ENCODE results near the gene UGT1A8. TPM values are rescaled to one million over a fixed set of nuclear protein-coding genes. Genes with fewer than 3 reads are reported as not detected.

UGT1A8 gene
- total and polyA plus RNA-seq, 9 of the 15 experiments (the other 6 are each of a cell fraction or from before 2014, with no cell fraction given), result 0.04 TPM; not detected in 8

DNA sequence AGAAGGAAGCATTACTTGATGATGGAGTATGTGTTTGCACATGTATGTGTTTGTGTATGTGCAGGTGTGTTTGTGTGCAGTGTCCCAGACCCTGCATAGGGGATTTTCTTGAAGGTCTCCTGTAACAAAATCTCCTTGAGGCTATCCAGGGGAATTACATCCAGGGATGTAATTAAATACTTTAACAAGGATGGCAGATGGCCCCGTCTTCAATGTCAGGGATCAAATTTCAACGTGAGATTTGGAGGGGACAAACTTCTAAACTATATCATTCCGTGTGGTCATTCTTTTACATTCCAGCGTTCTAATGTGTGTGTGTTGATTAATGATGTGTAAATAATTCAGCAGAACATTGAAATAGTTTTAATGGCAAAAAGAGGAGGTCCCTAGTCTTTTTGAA lies 57.6 kb downstream of the UGT1A8 start:
- POLR2A ChIA-PET, result no interaction called here
- Histone ChIP-seq H3K4me2 (ENCODE audit: insufficient read depth, low read length) (no peak overlapping the region), H3K27me3 (ENCODE audit: control insufficient read depth in 2 of 2, insufficient read depth in 2 of 2, low read length in 2 of 2) (no peaks in the 10 kb centered on the region), H3K27ac (ENCODE audit: extremely low read depth, low read depth, low read length) (no peak overlapping the region), H3K36me3 (ENCODE audit: control insufficient read depth, insufficient read depth, low read length) (no peaks in the 10 kb centered on the region), H3K9me1 (ENCODE audit: control insufficient read depth, insufficient read depth, low read length) (no peaks in the 10 kb centered on the region), H3K4me3 (no peak overlapping the region), H4K20me1 (replicated peaks; ENCODE audit: control insufficient read depth, insufficient read depth, low read length) (no peaks in the 10 kb centered on the region), H3K4me1 (replicated peaks in 1 of 2; ENCODE audit: control insufficient read depth in 2 of 2, insufficient read depth in 2 of 2, low read length in 2 of 2) (no peaks in the 10 kb centered on the region), H3K79me2 (ENCODE audit: control insufficient read depth, insufficient read depth, low read length) (no peaks in the 10 kb centered on the region), H3K9me3 (replicated peaks; ENCODE audit: control insufficient read depth, insufficient read depth, low read depth, low read length) (no peaks in the 10 kb centered on the region), H3K9ac (ENCODE audit: insufficient read depth in 1 of 2, low read depth in 2 of 2, low read length in 2 of 2) (no peak overlapping the region), H2AFZ (ENCODE audit: low read depth, low read length) (no peak overlapping the region)
- ATAC-seq (no peak), DNase-seq (ENCODE audit: extremely low read depth in 1 of 4, low spot score in 3 of 4) (no peak), FAIRE-seq (no peak)
- intact Hi-C loops (cut with micrococcal nuclease), result no loop called here
- whole genome bisulfite sequencing (ENCODE audit: insufficient coverage, low coverage, missing lambda C conversion rate), result 0% methylated on average over 4 of the region's 4 CpGs
- in situ Hi-C loops (cut with MboI), result no loop called here
- TF ChIP-seq HIVEP1 (CRISPR knock-in tag; IDR thresholded peaks at IDR 0.05), result no peak
- TF ChIP-seq ZNF696 (CRISPR knock-in tag; conservative IDR thresholded peaks at IDR 0.05), result no peak
- no peak for TF ChIP-seq NONO (IDR thresholded peaks at IDR 0.05; ENCODE audit: low read depth in 2 of 2, low read length in 1 of 2)
- TF ChIP-seq C11orf30 (IDR thresholded peaks at IDR 0.05; ENCODE audit: low read depth), result no peak
- CTCF ChIA-PET (ENCODE audit: low intra/inter-chr PET ratio), result no interaction called here
- no TSS peak for BruUV-seq (replicated peaks)

DNA sequence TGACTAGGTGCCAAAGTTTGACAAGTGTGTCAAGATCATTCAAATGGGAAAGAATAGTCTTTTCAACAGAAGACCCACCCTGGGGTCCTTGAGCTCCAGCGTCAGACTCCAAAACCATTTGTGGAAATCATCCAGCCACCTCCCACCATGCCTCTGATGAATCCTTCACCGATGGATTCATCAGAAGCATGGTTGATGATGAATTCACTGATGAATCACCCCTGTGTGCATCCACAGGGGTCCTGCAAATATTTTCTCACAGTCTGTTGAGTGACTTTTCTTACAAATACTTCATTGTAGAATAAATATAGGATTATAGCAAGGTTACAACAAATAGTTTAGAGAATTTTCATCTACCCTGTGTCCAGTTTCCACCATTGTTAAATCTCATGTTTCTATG lies 58.6 kb downstream of the UGT1A8 start:
- DNase-seq (ENCODE audit: extremely low read depth in 1 of 4, low spot score in 3 of 4) (no peak), FAIRE-seq (no peak), ATAC-seq (no peak)
- Histone ChIP-seq H3K4me3 (no peak overlapping the region), H3K36me3 (ENCODE audit: control insufficient read depth, insufficient read depth, low read length) (no peaks in the 10 kb centered on the region), H3K27ac (ENCODE audit: extremely low read depth, low read depth, low read length) (no peak overlapping the region), H3K9me1 (ENCODE audit: control insufficient read depth, insufficient read depth, low read length) (no peaks in the 10 kb centered on the region), H3K4me2 (ENCODE audit: insufficient read depth, low read length) (no peak overlapping the region), H3K79me2 (ENCODE audit: control insufficient read depth, insufficient read depth, low read length) (no peaks in the 10 kb centered on the region), H4K20me1 (replicated peaks; ENCODE audit: control insufficient read depth, insufficient read depth, low read length) (no peaks in the 10 kb centered on the region), H3K27me3 (ENCODE audit: control insufficient read depth in 2 of 2, insufficient read depth in 2 of 2, low read length in 2 of 2) (no peaks in the 10 kb centered on the region), H3K9me3 (replicated peaks; ENCODE audit: control insufficient read depth, insufficient read depth, low read depth, low read length) (no peaks in the 10 kb centered on the region), H2AFZ (ENCODE audit: low read depth, low read length) (no peak overlapping the region), H3K4me1 (replicated peaks in 1 of 2; ENCODE audit: control insufficient read depth in 2 of 2, insufficient read depth in 2 of 2, low read length in 2 of 2) (no peaks in the 10 kb centered on the region), H3K9ac (ENCODE audit: insufficient read depth in 1 of 2, low read depth in 2 of 2, low read length in 2 of 2) (no peak overlapping the region)
- ChIA-PET POLR2A (no interaction called here), CTCF (ENCODE audit: low intra/inter-chr PET ratio) (no interaction called here)
- intact Hi-C loops (cut with micrococcal nuclease) (no loop called here), in situ Hi-C loops (cut with MboI) (no loop called here)
- 0% methylated on average over 2 of the region's 2 CpGs for WGBS (ENCODE audit: insufficient coverage, low coverage, missing lambda C conversion rate)
- BruUV-seq (replicated peaks), result no TSS peak
- TF ChIP-seq ZBTB1 (CRISPR knock-in tag; IDR thresholded peaks at IDR 0.05; ENCODE audit: borderline replicate concordance, low read depth) (no peak), HCFC1 (IDR thresholded peaks at IDR 0.05; ENCODE audit: low read depth, low read length) (no peak), COPS2 (conservative IDR thresholded peaks at IDR 0.05) (no peak), STAT5B (CRISPR knock-in tag; IDR thresholded peaks at IDR 0.05) (no peak), BRD4 (IDR thresholded peaks at IDR 0.05) (no peak), SREBF2 (CRISPR knock-in tag; IDR thresholded peaks at IDR 0.05) (no peak), SAFB2 (IDR thresholded peaks at IDR 0.05; ENCODE audit: borderline replicate concordance, low read depth, low read length, severe bottlenecking) (no peak), ZSCAN29 (IDR thresholded peaks at IDR 0.05) (no peak), ZNF165 (CRISPR knock-in tag; IDR thresholded peaks at IDR 0.05; ENCODE audit: borderline replicate concordance) (no peak)
- TF ChIP-seq, protein P1, sequence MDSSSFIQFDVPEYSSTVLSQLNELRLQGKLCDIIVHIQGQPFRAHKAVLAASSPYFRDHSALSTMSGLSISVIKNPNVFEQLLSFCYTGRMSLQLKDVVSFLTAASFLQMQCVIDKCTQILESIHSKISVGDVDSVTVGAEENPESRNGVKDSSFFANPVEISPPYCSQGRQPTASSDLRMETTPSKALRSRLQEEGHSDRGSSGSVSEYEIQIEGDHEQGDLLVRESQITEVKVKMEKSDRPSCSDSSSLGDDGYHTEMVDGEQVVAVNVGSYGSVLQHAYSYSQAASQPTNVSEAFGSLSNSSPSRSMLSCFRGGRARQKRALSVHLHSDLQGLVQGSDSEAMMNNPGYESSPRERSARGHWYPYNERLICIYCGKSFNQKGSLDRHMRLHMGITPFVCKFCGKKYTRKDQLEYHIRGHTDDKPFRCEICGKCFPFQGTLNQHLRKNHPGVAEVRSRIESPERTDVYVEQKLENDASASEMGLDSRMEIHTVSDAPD (CRISPR knock-in tag; IDR thresholded peaks at IDR 0.05), result no peak
